GM19025 (cell line): Measurements from ENCODE around the gene SNCB.

Source experiments
- ATAC-seq: cut with Tn5 transposase; IDR thresholded peaks from one replicate; pipeline ENCODE4 v1.9.1; 2021; ENCODE audit warnings: mild to moderate bottlenecking, low read depth, moderate library complexity; ENCODE audit not compliant: unreplicated experiment

SNCB gene

DNA sequence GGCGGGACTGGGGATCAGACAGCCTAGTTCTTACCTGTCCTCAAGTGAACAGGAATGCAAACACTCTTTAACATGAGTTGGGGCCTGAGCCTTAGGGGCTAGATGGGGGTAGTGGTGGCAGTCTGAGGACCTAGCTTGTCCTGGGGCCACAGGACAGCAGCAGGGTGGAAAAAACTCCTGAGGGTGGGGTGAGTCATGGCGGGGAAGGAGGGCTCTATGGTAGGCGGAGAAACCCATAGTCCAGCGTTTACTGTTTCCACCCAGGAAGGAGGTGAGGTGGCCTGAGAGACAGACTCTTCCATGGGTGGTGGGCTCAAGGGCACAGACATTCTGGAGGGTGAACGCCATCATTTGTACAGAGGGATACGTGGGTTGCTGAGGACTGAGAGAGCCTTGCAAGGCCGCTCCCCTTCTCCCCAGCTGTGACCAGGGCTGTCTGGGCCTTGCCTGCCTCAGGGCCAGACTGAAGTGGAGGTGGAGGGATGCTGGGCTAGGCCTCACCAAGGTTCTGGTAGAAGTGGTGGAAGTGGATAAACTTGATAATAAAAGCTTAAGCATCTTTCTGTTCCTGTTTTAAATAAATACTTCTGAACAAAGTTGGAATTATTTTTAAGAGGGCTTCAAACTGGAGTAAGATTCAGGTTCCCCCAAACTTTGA is 15.8 kb upstream of the SNCB start:
- ATAC-seq: no peak

DNA sequence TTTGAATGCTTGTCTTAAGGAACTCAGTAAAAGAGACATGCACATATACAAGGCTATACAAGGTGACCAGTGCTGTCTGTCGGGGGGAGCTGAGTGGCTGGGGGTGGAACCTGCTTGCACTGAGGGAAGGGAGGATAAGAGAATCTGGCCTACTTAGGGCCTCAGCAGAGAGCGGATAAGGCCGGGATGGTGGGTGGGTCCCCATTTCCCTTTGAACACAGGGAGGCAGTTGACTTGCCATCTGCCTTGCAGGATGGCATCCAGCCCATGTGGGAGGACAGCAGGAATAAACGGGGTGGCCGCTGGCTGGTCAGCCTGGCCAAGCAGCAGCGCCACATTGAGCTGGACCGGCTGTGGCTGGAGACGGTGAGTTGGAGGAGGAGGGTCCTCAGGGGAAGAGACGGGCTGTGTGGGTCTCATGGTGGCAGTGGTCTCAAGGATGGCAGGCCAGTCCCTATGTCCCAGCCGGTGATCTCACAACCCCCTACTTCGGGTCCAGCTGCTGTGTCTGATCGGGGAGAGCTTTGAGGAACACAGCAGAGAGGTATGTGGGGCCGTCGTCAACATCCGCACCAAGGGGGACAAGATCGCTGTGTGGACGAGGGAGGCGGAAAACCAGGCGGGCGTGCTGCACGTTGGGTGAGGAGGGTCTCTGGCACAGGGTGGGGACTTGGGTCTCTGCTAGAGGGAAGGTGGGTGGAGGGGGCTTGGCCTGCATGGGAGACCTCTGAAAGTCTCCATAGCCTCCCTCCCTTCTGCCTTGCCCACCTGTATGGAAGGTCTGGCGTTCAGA is 14.7 kb upstream of the SNCB start:
- no peak for ATAC-seq

DNA sequence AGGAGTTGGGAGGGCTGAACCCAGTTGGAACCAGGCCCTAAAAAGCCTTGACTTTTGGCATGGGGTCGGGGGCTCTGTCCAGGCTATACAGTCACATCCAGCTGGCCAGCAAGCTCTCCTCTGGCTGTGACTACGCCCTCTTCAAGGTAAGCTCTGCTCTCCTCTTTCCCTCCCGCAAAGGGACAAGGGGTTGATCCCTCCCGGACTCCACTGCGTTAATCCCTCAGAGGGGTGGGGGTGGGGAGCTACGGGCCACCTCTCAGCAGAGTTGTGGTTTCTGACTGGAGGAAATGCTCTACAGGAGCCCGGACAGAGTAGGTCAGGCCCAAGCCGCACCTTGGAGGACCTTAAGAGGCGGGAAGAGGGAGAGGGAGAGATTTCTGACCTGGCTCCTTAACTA is 14.0 kb upstream of the SNCB start:
- ATAC-seq: no peak

DNA sequence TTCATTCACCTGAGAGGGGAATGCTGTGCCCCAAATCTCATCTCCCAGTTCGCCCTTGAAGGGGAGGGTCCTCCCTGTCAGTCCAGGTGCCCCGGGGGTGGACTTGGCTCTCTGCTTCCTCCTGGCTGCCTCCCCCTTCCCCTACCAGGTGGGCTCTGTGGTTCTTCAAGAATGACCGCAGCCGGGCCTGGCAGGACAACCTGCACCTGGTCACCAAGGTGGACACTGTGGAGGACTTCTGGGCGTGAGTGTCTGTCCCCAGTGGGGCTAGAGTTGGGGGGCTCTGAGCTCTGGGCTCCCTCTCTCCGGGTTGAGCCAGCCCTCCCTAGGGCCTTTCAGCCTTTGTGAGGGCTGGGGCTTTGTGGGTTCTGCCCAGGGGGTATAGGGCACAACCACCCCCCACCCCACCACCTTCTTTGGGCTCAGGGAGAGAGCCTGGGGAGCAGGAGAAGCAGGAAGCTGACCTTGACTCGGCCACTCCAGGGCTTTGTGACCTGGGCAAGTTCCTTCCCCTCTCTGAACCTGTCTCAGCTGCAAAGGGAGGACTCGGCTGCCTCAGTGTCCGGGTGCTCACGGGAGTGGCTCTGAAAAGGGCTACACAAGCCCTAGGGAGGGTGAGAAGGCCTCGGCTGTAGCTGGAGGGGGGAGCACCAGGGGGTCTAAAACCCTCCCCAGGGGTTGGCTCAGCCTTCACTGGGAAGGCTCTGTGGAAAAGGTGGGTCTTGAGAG is 13.3 kb upstream of the SNCB start:
- ATAC-seq: no peak

GRCh38 chr5:176642675-176643490 is 12.5 kb upstream of the SNCB start:
- ATAC-seq: no peak

DNA sequence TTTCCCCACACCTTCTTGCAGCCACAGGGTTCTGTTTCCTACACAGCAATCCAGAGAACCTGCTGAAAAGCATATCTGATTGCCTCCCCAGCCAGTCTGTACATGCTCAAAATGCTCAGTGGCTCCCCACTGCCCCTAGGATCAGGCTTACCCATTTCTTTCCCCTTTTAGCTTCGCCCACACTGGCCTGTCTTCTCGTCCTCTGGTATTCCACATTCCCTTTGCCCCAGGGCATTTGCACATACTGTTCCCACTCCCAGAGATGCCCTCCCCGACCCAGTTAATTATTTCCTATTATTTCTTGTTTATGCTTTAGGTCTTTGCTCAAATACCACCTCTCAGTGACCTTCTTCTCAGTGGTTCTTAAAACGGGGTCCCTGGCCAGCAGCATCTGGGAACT is 10.3 kb upstream of the SNCB start:
- ATAC-seq: no peak

DNA sequence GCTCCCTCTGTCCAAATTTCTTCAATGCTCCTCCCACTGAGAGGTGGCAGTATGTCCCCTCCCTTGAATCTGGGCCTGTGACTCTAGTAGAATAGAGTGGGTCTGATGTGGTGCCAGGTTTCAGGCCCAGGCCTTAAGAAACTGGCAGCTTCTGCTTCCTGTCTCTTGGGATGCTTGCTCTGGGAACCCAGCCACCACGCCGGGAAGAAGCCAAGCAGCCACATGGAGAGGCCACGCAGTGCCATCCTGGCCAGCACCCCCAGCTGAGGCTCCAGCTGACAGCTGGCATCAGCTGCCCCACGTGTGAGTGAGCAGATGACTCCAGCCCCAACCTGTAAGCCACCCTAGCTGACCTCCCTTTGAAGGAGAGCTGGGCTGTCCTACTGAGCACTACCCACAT is 9.6 kb upstream of the SNCB start:
- no peak for ATAC-seq

GRCh38 chr5:176639208-176639607 is 8.9 kb upstream of the SNCB start:
- ATAC-seq: no peak

GRCh38 chr5:176638437-176638836 is 8.1 kb upstream of the SNCB start:
- no peak for ATAC-seq

DNA sequence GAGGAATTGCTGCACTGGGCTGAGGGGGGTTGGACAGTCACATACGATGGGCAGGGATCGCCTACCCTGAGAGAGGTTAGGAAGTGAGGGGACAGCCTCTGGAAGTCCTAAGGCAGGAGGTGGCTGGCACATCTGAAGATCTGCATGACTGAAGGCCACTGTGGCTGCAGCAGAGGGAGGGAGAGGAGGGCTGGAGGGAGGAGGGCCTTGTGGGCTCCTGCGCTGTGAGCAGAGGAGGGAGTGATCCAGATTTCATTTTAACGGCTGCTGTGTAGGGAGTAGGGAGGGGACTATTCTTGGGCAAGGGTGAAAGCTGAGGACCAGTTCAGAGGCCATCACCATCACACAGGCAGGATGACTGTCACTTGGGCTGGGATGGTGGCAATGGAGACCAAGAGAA is 7.2 kb upstream of the SNCB start:
- no peak for ATAC-seq

DNA sequence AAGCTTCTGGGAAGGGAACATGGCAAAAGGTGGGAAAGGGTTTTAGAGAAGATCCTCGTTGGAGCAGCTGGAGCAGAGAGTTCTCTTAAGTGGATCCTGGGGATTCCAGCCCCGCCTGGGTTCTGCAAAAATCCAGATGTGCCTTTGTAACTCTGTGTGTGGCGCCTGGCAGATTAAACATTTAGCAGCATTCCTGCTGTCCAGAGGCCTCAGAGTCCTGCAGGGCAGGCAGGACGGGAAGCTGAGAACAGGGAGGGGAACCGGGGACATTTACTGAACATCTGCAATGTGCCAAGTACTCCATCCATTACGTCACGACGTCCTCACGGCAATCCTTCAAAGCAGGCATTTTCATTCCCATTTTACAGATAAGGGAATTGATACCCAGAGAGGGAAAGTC is 6.1 kb upstream of the SNCB start:
- no peak for ATAC-seq

DNA sequence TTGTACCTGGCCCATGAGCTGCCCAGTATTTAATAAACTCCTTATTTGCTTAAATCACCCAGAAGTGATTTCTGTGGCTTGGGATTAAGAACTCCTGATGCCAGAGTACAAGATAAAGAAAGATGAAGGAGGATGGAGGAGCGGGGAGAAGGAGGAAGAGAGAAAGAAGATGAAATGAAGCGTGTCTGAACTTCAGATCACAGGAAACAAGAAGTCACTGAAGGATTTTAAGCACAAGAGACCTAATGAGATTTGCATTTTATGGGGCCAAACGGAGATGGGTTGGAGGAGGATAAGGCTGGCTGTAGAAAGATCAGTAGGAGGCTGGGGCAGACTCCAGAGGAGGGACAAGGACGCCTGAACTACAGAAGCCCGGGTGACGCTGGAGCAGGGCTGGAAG is 3.3 kb upstream of the SNCB start:
- ATAC-seq: no peak

- ATAC-seq: no peak
These were observed 2.4 kb upstream of the SNCB start for GRCh38 chr5:176632745-176633144.

DNA sequence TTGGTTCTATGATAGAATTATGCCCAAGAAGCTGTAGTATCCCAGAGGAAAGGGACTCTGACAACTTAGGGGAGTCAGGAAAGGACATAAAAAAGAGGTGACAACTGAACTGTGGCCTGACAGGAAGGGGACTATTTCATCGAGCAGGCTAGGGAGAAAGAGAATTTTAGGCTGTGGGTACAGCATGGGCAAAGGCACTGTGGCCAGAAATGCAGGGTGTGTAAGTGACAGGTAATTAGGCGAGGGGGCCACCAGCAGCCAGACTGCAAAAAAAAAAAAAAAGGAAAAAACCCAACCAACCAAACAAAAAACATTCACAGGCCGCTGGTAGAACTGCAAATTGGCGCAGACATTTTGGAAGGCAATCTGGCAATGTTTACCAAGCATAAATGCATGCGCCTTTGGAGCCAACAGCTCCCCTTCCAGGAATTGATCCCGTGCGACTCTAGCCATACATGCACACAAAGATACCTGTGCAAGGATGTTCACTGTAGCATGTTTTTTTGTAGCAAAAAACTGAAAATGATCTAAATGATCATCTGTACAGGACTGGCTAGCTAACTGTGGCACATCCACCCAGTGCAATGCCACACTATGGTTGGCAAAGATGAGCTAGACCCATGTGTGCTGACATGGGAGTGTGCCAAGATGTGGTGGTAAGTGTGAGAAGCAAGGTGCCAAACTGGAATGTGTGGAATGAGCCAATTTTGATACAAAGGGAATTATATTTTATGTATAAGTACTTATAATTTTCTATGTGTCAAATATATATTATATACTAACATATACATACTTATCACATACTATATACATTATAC is 1.3 kb upstream of the SNCB start:
- no peak for ATAC-seq

DNA sequence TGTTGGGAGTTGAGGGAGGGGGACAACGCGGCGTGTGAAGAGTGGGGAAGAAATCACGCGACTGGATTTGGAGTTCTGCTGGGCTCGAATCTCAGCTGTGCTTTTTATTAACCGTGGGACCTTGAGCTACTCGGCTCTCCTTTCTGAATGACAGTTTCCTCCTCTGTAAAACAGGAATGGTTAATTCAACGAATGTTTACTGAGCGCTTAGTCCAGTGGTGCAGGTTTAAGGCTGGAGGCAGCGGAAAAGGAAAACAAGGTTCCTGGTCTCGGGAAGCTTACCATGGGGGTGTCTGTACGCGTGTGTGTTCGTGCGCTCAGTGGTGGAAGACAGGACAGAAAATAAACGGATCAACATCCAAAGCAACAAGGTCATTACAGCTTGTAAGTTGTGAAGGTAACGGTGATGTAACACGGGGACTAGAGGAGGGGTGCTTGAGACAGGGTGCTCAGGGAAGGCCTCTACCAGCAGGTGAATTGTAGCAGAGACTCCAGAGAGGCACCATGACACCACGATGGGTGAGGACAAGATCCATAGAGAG is 418 bp upstream of the SNCB start:
- ATAC-seq: no peak

- no peak for ATAC-seq
These were observed 949 bp downstream of the SNCB start for GRCh38 chr5:176629317-176629852.

DNA sequence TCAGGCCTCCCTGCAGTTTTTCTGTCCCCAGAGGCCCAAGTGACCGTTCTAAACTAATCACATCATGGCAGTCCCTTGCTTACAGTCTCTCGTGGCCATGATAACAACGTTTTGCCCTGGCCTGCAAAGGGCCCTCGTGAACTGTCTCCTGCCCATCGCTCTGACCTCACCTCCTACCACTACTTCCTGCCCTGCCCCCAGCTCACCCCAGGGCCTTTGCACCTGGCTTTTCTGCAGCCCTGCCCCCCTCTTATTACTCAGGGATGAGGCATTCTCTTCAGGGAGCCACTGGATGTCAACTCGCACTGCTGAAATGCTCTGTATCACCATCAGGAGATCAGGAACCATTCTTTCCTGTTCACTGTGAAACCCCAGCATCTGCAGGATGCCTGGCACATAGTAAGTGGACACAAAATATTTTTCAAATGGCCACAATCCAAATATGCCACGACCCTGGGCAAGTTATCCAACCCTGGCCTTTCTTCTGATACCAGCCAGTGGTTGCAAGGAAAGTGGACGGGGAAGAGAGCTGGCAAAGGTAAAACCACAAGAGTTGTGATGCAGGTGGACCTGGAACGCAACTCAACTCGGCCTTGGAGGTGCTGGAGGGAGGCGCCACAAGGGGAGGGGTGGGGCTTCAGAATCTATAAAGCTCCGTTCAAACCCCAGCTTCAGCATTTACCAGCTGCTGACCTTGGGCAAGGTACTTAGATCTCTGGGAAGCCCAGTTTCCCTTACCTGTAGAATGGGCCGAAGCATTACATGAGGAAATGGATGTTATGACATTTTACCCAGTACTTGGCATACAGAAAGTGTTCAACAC is 1.7 kb downstream of the SNCB start:
- no peak for ATAC-seq

- no peak for ATAC-seq
These were observed 2.8 kb downstream of the SNCB start for GRCh38 chr5:176627582-176627981.

GRCh38 chr5:176626876-176627236 is 3.5 kb downstream of the SNCB start:
- ATAC-seq: no peak
